ENCODE measurements around the gene ATP12A.

The ATP12A gene

GRCh38 chr13:24738366-24738847 is 58.2 kb downstream of the ATP12A start:
- DNase-seq: no peak

DNA sequence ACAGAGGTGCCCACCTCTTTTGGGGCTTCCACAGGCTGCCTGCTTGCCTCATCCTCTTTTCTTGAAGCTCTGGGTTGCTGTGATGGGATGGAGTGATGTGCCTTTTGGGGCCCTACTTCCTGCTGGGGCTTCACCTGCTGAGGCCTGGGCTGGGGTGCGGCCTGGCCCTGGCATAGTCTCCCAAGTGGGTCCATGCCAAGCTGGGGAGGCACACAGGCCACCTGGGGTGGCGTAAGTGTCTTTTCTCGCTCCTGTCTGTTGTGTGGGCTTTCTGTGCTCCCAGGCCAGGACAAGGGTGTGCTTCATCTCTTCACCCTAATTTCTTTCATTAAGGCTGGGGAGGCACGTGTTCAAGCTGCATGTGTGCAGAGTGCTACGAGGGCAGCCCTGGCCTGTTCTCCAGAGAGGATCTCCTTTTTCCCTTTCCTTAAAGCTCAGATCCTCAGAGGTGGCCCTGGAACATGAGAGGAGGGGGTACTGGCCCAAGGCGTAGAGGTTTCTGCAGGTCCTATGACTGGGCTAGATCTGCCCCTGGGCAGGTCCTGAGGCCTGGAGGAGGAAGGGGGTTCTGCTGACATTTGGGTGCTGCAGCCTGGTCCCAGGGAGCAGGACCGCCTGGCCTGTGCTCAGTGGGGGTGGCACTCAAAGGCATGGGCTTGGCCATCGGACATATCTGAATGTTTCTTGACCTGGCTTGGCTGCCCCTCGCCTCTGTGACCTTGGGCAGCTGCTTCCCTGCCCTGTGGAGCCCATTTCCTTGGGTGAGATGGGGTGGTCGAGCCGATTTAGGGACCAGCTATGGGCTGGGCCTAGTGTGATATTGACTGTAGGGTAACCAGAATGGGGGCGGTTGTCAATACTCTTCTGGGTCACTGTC is 60.0 kb downstream of the ATP12A start:
- DNase-seq: no peak

DNA sequence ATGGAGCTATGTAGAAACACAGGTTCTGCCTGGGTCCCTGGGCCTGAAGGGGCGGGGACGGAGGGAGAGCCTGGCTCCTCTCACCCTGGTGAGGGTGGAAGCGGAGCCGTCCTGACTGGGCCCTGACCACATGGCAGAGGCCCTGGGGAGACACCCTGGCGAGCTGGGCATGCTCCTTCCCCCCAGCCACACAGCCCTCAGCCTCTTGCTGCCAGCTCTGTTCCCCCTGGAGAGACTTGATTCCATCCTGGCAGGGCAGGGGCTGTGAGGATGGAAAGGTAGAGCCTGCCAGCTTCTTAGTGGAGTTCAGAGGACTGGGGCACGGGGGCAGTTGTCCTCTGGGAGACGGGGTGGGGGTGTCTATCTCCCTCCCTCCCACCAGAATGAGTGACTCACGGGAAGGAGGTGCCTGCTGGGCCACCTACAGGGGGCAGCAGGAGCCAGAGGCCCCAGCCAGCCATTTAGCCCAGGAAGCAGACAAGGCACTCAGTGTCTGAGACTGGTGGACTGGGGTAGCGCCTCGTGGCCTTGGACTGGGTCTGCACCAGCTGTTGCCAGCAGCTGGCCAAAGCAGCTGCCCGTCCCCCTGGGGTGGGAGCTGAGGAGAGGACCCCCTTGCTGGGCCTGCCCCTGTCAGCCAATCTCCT is 60.9 kb downstream of the ATP12A start:
- DNase-seq: no peak

- no peak for DNase-seq
Observed at GRCh38 chr13:24741791-24742190, 61.6 kb downstream of the ATP12A start.

DNA sequence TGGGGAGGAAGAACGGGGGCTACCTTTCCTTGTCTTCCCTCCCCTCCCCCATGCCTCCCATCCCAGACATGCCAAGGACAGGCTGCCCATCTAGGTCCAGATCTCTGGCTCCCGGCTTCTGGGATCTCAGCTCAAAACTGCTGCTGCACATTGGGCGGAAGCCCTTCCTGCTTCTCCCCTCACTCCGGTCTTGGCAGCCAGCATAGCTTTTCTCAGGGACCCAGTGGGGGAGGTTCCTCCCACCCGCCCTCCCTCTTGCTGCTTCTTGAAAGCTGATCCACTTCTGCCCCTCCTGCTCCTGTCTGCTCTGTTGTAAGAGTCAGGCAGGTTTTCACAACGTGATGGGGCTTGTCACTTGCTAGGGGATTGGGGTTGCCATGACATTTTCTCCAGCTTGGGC is 62.1 kb downstream of the ATP12A start:
- no peak for DNase-seq

- no peak for DNase-seq
Observed at GRCh38 chr13:24742977-24743376, 62.8 kb downstream of the ATP12A start.

DNA sequence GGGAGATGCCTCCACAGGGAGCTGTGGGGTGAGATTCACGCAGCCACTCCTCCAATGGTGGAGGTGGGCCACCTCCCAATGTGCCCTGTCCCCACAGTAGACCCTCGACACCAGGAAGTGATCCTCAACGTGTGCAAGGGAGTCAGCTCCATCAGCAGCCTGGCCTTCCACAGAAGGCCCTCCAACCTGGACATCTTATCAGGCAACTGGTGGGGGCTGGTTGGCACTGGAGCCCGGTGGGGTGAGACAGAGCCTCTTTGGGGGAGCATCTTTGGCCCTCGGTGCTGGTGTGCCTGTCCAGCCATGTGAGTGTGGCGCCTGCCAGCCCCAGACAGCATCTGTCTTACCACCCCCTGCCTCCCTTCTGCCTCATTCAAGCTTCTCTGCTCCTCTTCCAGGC is 64.0 kb downstream of the ATP12A start:
- no peak for DNase-seq

DNA sequence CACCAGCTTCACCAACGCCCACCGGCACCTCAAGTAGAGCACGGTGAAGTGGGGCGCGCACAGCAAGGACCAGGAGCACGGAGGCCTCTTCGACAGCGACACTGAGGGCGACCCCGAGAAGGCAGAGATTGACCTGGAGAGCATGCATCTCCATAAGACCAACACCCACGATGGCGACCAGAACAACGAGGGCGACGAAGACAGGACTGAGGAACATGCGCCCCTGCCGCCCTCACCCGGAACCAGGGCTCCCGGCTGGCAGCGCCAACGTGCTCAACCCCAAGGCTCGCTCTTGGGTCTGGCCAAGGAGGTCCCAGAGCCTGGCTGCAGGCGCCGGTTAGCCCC is 65.3 kb downstream of the ATP12A start:
- DNase-seq: no peak

DNA sequence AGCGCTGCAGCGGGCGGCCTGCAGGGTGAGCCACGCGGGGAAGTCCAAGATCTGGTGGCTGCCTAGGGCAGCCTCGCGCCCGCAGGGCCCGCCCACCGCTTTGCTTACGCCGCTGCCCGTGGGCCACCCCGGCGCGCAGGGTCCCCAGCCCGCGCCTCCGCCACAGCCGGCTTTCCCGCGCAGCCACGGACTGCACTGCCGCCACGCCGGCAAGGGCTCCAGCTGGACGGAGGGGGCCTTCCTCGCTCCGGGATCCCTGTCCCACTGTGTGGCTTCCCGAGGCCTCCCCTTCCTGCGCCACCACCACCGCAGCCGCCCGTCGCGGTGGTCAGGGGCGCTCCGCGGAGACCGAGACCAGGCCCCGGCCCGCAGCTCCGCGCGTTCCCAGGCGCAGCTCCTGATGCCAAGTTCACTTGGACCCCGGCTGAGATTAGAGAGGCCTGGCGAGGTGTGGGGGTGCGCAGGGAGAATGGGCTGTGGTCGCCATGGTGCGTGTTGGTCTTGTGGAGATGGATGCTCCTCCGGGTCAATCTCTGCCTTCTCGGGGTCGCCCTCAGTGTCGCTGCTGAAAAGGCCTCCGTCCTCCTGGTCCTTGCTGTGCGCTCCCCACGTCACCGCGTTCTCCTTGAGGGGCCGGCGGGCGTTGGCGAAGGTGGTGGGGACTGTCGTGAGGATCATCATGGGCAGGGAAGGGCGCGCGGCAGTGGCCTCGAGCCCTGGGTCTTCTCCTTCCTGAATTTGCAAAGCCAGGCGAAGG is 65.8 kb downstream of the ATP12A start:
- DNase-seq: no peak

- no peak for DNase-seq
Observed at GRCh38 chr13:24746618-24747247, 66.5 kb downstream of the ATP12A start.

DNA sequence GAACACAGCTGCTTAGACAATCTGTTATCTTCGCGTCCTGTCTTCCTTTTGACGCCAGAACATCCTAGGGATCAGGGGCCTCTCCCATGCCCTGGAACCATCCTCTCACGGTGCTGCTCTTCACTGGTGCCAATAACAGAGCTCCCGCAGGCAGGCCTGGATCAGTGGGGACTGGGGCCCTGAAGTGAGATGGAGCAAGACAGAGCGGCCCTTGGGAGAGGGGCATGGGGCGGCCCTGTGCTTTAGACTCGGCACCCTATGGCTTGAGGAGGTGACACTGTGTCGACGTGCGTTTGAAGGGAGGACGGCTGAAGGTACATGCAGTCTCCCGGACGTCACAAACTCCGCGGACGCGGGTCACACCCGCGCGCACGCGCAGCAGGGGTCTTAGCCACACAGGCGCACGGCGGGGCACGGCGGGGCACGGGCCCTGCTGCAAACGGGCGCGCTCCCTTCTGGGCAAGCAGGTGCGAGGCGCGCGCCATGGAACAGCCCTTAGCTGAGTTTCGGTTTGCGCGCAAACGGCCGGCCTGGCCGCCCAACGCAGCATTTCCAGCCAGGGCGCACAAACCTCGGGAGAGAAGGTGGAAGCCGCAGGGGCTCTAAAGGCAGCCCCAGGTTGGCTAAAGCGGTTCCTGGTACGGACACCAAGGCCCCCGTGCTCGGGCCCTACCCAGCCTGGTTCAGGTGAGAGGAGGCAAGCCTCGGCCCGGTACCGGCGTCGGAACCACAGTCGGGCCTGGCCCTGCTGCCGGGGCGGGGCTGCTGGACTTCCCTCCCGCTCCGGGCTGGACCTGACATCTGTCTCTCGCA is 67.2 kb downstream of the ATP12A start:
- no peak for DNase-seq

GRCh38 chr13:24748061-24748400 is 67.8 kb downstream of the ATP12A start:
- no peak for DNase-seq

DNA sequence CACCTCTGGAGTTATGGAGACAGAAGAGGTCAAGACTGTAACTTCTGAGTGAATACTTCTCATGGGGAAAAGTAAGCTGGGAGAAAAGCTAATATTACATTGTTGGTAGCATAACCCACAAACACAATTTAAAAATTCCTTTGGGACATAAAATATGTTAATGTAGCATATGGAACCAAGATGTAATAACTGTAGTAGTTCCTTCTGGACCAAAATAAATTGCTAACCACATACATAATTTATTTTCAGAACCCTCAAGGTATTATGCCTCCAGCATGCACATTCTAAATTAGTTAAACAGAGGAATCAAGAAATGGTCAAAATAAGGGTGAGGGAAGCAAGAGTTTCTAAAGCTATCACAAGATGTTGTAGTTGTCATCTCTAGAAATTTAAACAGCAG is 79.0 kb downstream of the ATP12A start:
- DNase-seq: no peak

Data from NCI-H446 (cell line).